NCI-H460 (cell line): Measurements from ENCODE around the gene RNF31. TPM values are rescaled to one million over a fixed set of nuclear protein-coding genes. Genes with fewer than 3 reads are reported as not detected.
"Not testable (repeated sequence)": the region's sequence is repeated elsewhere in the genome, so short reads cannot be mapped to it uniquely, and the experiment has no call there.

ENCODE experiments used
- DNase-seq: peaks from one replicate; pipeline ENCODE4 v3.0.0-alpha.2; 2016; ENCODE audit warnings: low read depth; ENCODE audit errors: extremely low read depth
- small RNA-seq, 2 experiments: library from RNA; depleted of rRNA; stranded (forward); fragments of <200 nt; gene quantifications; one replicate each; pipeline ENCODE3, GENCODE V24; 2014
- total RNA-seq: library from RNA; depleted of rRNA; stranded (reverse); fragments of >200 nt; shearing (Covaris generic); gene quantifications from 2 replicates; pipeline ENCODE4 v1.2.3, GENCODE V29; 2014; rRNA removed

The RNF31 gene
- total RNA-seq, 1 experiment from 2014 or later: 35.1 TPM

- no peak for DNase-seq
Measured at GRCh38 chr14:24196071-24197055, 49.1 kb downstream of the RNF31 start.

- no peak for DNase-seq
Measured at GRCh38 chr14:24197056-24197450, 49.8 kb downstream of the RNF31 start.

- no peak for DNase-seq
Measured at GRCh38 chr14:24198814-24199524, 51.7 kb downstream of the RNF31 start.

GRCh38 chr14:24202538-24202937, 55.2 kb downstream of the RNF31 start:
- not testable (repeated sequence) for DNase-seq

- DNase-seq: not testable (repeated sequence)
Measured at GRCh38 chr14:24203249-24203886, 56.1 kb downstream of the RNF31 start.

- DNase-seq: no peak
Measured at GRCh38 chr14:24204163-24205146, 57.2 kb downstream of the RNF31 start.

- DNase-seq: no peak
Measured at GRCh38 chr14:24206260-24207103, 59.2 kb downstream of the RNF31 start.

- no peak for DNase-seq
Measured at GRCh38 chr14:24207104-24207551, 59.8 kb downstream of the RNF31 start.

GRCh38 chr14:24207625-24208024, 60.3 kb downstream of the RNF31 start:
- DNase-seq: no peak

Small RNAs within 50 kb of the gene (small RNA-seq; reads per million reads assigned to genes)
- gene AL136295.4 (0 to 0.02 reads per million in 2 experiments), gene CHMP4A (0 to 0.06 reads per million in 2 experiments), gene IPO4 (0 to 0.18 reads per million in 2 experiments), gene IRF9 (0 reads per million in 2 experiments), gene RNA5SP383 (0.04 to 0.23 reads per million in 2 experiments)

Other genes with a start within 250 kb of the RNF31 start
- 39.0 and 39.2 TPM in 2 replicates for gene DHRS4, start 193.7 kb upstream of the RNF31 start, total RNA-seq
- gene DHRS4L2, start 158.6 kb upstream of the RNF31 start, total RNA-seq: 19.4 and 21.7 TPM in 2 replicates
- gene CARMIL3, start 95.5 kb upstream of the RNF31 start, total RNA-seq: 1.1 and 1.7 TPM in 2 replicates
- not detected in 2 replicates for gene CPNE6, start 75.9 kb upstream of the RNF31 start, total RNA-seq
- 35.8 and 40.8 TPM in 2 replicates for gene PCK2, start 53.2 kb upstream of the RNF31 start, total RNA-seq
- 49.6 and 54.1 TPM in 2 replicates for gene DCAF11, start 32.7 kb upstream of the RNF31 start, total RNA-seq
- 1.4 and 1.6 TPM in 2 replicates for gene NRL, start 32.5 kb upstream of the RNF31 start, total RNA-seq
- gene FITM1, start 16.8 kb upstream of the RNF31 start, total RNA-seq: 0.45 and 0.84 TPM in 2 replicates
- 160 and 177 TPM in 2 replicates for gene PSME1, start 11.3 kb upstream of the RNF31 start, total RNA-seq
- gene EMC9, start 5.9 kb upstream of the RNF31 start, total RNA-seq: 29.6 and 33.5 TPM in 2 replicates
- 204 and 205 TPM in 2 replicates for gene PSME2, start 888 bp upstream of the RNF31 start, total RNA-seq
- gene IRF9, start 13.8 kb downstream of the RNF31 start, total RNA-seq: 14.9 and 16.8 TPM in 2 replicates
- 1.4 and 4.6 TPM in 2 replicates for gene REC8, start 24.6 kb downstream of the RNF31 start, total RNA-seq
- gene IPO4, start 41.3 kb downstream of the RNF31 start, total RNA-seq: 38.9 and 48.8 TPM in 2 replicates
- gene TM9SF1, start 47.9 kb downstream of the RNF31 start, total RNA-seq: 61.4 and 63.5 TPM in 2 replicates
- 0.20 TPM in 1 of 2 replicates, not detected in the other for gene TSSK4, start 58.2 kb downstream of the RNF31 start, total RNA-seq
- 51.2 and 82.4 TPM in 2 replicates for gene CHMP4A, start 66.0 kb downstream of the RNF31 start, total RNA-seq
- gene MDP1, start 68.6 kb downstream of the RNF31 start, total RNA-seq: 15.0 and 20.2 TPM in 2 replicates
- gene NEDD8, start 84.9 kb downstream of the RNF31 start, total RNA-seq: 207 and 223 TPM in 2 replicates
- 88.7 and 89.5 TPM in 2 replicates for gene GMPR2, start 85.4 kb downstream of the RNF31 start, total RNA-seq
- gene TINF2, start 95.1 kb downstream of the RNF31 start, total RNA-seq: 46.9 and 48.7 TPM in 2 replicates
- gene TGM1, start 115.7 kb downstream of the RNF31 start, total RNA-seq: 5.2 TPM in 2 replicates
- gene RABGGTA, start 124.1 kb downstream of the RNF31 start, total RNA-seq: 32.2 and 34.2 TPM in 2 replicates
- 8.5 and 9.6 TPM in 2 replicates for gene DHRS1, start 152.3 kb downstream of the RNF31 start, total RNA-seq
- gene NOP9, start 152.4 kb downstream of the RNF31 start, total RNA-seq: 16.2 and 16.6 TPM in 2 replicates
- gene CIDEB, start 160.5 kb downstream of the RNF31 start, total RNA-seq: not detected in 2 replicates
- 7.7 and 8.6 TPM in 2 replicates for gene LTB4R2, start 162.6 kb downstream of the RNF31 start, total RNA-seq
- gene LTB4R, start 164.0 kb downstream of the RNF31 start, total RNA-seq: 11.1 and 13.4 TPM in 2 replicates
- gene ADCY4, start 187.6 kb downstream of the RNF31 start, total RNA-seq: 0.40 TPM in 1 of 2 replicates, not detected in the other
- gene RIPK3, start 192.5 kb downstream of the RNF31 start, total RNA-seq: not detected in 2 replicates
- 17.7 and 23.6 TPM in 2 replicates for gene NFATC4, start 220.7 kb downstream of the RNF31 start, total RNA-seq